Keratinocyte (primary cell): ENCODE data around the gene CPNE4. TPM values are rescaled to one million over a fixed set of nuclear protein-coding genes. Genes with fewer than 3 reads are reported as not detected.

Experiments used
- DNase-seq: peaks from one replicate; pipeline ENCODE4 v3.0.0-alpha.2; 2011; ENCODE audit warnings: low read depth, missing footprints, low spot score
- FAIRE-seq: peaks from 2 replicates; lab custom pipeline; 2011; peaks lifted over from hg19 to GRCh38; lab: Jason Lieb, UNC
- H2AFZ ChIP-seq: 2 replicates; pipeline ENCODE4 v1.6.0; 2012; ENCODE audit warnings: low read length, control low read depth, inconsistent platforms; ENCODE audit not compliant: control insufficient read depth
- H3K27ac ChIP-seq: 2 replicates; pipeline ENCODE4 v1.5.1; 2011; ENCODE audit warnings: low read length; ENCODE audit not compliant: control insufficient read depth, insufficient read depth
- H3K27me3 ChIP-seq: 3 replicates; pipeline ENCODE4 v1.6.0; 2011; ENCODE audit warnings: low read length; ENCODE audit not compliant: control insufficient read depth, insufficient read depth; ENCODE audit errors: extremely low read depth
- H3K36me3 ChIP-seq, 2 experiments: 2 replicates in 1 of 2; 3 replicates in 1 of 2; pipeline ENCODE4 v1.5.1; 2011; ENCODE audit warnings: low read length in 2 of 2, mild to moderate bottlenecking in 1 of 2; ENCODE audit not compliant: control insufficient read depth in 2 of 2, insufficient read depth in 2 of 2; ENCODE audit errors: extremely low read depth in 1 of 2
- H3K4me1 ChIP-seq: 3 replicates; pipeline ENCODE4 v1.5.1; 2011; ENCODE audit warnings: low read length; ENCODE audit not compliant: control insufficient read depth, insufficient read depth; ENCODE audit errors: extremely low read depth
- H3K4me2 ChIP-seq: 3 replicates; pipeline ENCODE4 v1.6.0; 2011; ENCODE audit warnings: low read depth, low read length; ENCODE audit not compliant: control insufficient read depth, insufficient read depth; ENCODE audit errors: extremely low read depth
- H3K4me3 ChIP-seq, 3 experiments: fragments of 200-600 bp in 1 of 3; sonication (generic) in 1 of 3; 2 replicates in 2 of 3; 3 replicates in 1 of 3; pipeline ENCODE4 v1.5.1; 2011 to 2016; ENCODE audit warnings: low read length in 3 of 3, mild to moderate bottlenecking in 3 of 3, control low read depth in 2 of 3, inconsistent platforms in 1 of 3, low read depth in 1 of 3, mixed read lengths in 1 of 3, mixed run types in 1 of 3, moderate library complexity in 1 of 3; ENCODE audit not compliant: control insufficient read depth in 2 of 3, insufficient read depth in 2 of 3; ENCODE audit errors: extremely low read depth in 1 of 3
- H3K79me2 ChIP-seq: 2 replicates; pipeline ENCODE4 v1.6.0; 2012; ENCODE audit warnings: low read length; ENCODE audit not compliant: control insufficient read depth, insufficient read depth
- H3K9ac ChIP-seq: 3 replicates; pipeline ENCODE4 v1.6.0; 2011; ENCODE audit warnings: low read length; ENCODE audit not compliant: control insufficient read depth, insufficient read depth; ENCODE audit errors: extremely low read depth
- H3K9me1 ChIP-seq: 3 replicates; pipeline ENCODE4 v1.6.0; 2011; ENCODE audit warnings: low read length; ENCODE audit not compliant: control insufficient read depth, insufficient read depth; ENCODE audit errors: extremely low read depth
- H3K9me3 ChIP-seq: 2 replicates; pipeline ENCODE4 v1.5.1; 2012; ENCODE audit warnings: low read depth, low read length; ENCODE audit not compliant: control insufficient read depth
- H4K20me1 ChIP-seq: 3 replicates; pipeline ENCODE4 v1.6.0; 2011; ENCODE audit warnings: low read length; ENCODE audit not compliant: control insufficient read depth, insufficient read depth; ENCODE audit errors: extremely low read depth
- EZH2 ChIP-seq: IDR thresholded peaks from one replicate; pipeline ENCODE4 v1.6.1; 2012; ENCODE audit warnings: inconsistent platforms, mild to moderate bottlenecking, low read length, moderate library complexity
- dilution Hi-C: fragments of 300-500 bp; cut with MboI; formaldehyde crosslinking; loops from one replicate; pipeline ENCODE4 v1.7.0; 2020; ENCODE audit warnings: low sequenced_read_pairs; ENCODE audit not compliant: extremely low pct_ligation_motif_present
- polyA plus RNA-seq, 5 experiments: library from polyadenylated mRNA; depleted of rRNA in 3 of 5; stranded (reverse) in 3 of 5; stranded (forward) in 1 of 5; unstranded in 1 of 5; fragments of >200 nt; gene quantifications; 1 replicate in 1 of 5; 2 replicates in 3 of 5; 3 replicates in 1 of 5; pipeline versions ENCODE4 v1.2.1 to v1.2.3, GENCODE V29; 2011 to 2012; ENCODE audit warnings: missing spikeins in 2 of 5, low read depth in 1 of 5, low replicate concordance in 1 of 5
- TF ChIP-seq, protein P1 (sequence below), 3 experiments: IDR thresholded peaks in 1 of 3; conservative IDR thresholded peaks in 1 of 3; optimal IDR thresholded peaks in 1 of 3; 2 replicates in 2 of 3; 3 replicates in 1 of 3; pipeline versions ENCODE3 to v1.5.1; 2011; ENCODE audit warnings: low read length in 3 of 3, mild to moderate bottlenecking in 3 of 3, moderate library complexity in 2 of 3, control low read depth in 1 of 3, inconsistent platforms in 1 of 3; ENCODE audit not compliant: insufficient read depth in 2 of 3; ENCODE audit errors: extremely low read depth in 1 of 3

The CPNE4 gene
- polyA plus RNA-seq, 1 donor (not counting 4 experiments of a cell fraction or from before 2014, with no cell fraction given), result 0.08 TPM

DNA sequence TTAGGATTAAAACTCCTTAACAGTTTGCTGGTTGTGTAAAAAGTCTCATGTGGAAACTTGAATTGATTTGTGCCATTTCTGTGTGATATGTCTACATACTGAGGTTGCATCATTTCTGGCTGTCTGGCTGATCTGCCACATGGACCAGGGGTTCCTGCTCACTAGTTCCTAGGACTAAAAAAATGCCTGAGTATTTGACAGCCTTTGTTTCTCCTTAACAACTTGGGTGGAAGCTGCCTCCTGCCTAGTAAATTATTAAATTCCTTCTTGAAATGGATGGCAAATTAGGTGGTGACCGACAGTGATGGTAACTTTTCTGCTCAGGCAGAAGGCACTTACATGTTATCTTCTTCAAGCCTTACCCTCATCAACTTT, 305.2 kb downstream of the CPNE4 start:
- TF ChIP-seq, protein P1, sequence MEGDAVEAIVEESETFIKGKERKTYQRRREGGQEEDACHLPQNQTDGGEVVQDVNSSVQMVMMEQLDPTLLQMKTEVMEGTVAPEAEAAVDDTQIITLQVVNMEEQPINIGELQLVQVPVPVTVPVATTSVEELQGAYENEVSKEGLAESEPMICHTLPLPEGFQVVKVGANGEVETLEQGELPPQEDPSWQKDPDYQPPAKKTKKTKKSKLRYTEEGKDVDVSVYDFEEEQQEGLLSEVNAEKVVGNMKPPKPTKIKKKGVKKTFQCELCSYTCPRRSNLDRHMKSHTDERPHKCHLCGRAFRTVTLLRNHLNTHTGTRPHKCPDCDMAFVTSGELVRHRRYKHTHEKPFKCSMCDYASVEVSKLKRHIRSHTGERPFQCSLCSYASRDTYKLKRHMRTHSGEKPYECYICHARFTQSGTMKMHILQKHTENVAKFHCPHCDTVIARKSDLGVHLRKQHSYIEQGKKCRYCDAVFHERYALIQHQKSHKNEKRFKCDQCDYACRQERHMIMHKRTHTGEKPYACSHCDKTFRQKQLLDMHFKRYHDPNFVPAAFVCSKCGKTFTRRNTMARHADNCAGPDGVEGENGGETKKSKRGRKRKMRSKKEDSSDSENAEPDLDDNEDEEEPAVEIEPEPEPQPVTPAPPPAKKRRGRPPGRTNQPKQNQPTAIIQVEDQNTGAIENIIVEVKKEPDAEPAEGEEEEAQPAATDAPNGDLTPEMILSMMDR (optimal IDR thresholded peaks at IDR 0.05 in 1 of 3, IDR thresholded peaks at IDR 0.05 in 1 of 3, conservative IDR thresholded peaks at IDR 0.05 in 1 of 3; ENCODE audit: extremely low read depth in 1 of 3, insufficient read depth in 2 of 3, low read length in 3 of 3), result no peak
- TF ChIP-seq EZH2, result no peak
- no peak overlapping the region for H3K4me2 ChIP-seq
- dilution Hi-C loops, result no loop called here
- FAIRE-seq, result no peak
- no peak for DNase-seq
- H3K4me3 ChIP-seq, result no peak overlapping the region
- H3K36me3 ChIP-seq, result no peaks in the 10 kb centered on the region
- H3K9me1 ChIP-seq, result no peaks in the 10 kb centered on the region
- no peaks in the 10 kb centered on the region for H3K4me1 ChIP-seq
- no peak overlapping the region for H3K9ac ChIP-seq
- no peaks in the 10 kb centered on the region for H3K79me2 ChIP-seq
- no peak overlapping the region for H2AFZ ChIP-seq
- no peaks in the 10 kb centered on the region for H3K9me3 ChIP-seq
- peaks cover 4% of the 10 kb centered on the region for H3K27me3 ChIP-seq
- H4K20me1 ChIP-seq, result no peaks in the 10 kb centered on the region
- no peak overlapping the region for H3K27ac ChIP-seq

DNA sequence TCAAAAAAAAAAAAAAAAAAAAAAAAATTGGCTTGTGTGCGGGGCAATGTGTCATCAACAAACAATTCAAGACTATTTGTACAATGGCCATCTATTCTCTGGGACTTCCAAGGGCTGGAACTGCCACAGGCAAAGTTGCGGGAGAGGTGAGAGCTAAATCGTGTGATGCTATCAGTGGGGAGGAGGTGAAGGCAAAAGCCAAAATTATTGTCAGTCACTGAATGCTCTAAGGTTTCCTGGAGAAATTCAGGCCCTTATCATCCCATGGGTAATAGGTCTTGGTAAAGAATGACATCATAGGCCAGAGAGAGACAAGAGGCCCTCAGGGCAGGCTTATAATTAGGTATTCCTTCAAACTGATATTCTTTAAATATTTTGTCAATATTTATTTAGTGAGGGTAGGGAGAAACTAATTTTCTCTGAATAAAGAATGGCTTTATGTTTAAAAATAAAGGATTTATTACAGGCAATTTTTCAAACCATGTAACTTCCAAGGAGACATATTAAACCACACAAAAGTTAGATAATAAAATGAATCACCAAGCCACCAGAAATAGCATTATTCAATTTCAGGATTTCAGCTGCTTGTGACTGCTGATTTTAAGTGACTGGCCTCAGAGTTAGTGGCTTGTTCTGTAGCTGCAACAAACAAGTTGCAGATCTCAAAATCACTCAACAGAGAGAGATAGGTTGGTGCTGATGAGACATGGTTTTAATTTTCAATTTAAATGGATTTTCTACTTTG, 305.7 kb downstream of the CPNE4 start:
- no peak overlapping the region for H3K27ac ChIP-seq
- FAIRE-seq, result no peak
- dilution Hi-C loops, result no loop called here
- H3K9ac ChIP-seq, result no peak overlapping the region
- no peak for DNase-seq
- H3K9me1 ChIP-seq, result no peaks in the 10 kb centered on the region
- H4K20me1 ChIP-seq, result no peaks in the 10 kb centered on the region
- no peak overlapping the region for H3K4me2 ChIP-seq
- H2AFZ ChIP-seq, result no peak overlapping the region
- H3K36me3 ChIP-seq, result no peaks in the 10 kb centered on the region
- H3K4me3 ChIP-seq, result no peak overlapping the region
- no peaks in the 10 kb centered on the region for H3K4me1 ChIP-seq
- H3K79me2 ChIP-seq, result no peaks in the 10 kb centered on the region
- H3K27me3 ChIP-seq, result peaks cover 4% of the 10 kb centered on the region
- no peaks in the 10 kb centered on the region for H3K9me3 ChIP-seq
- TF ChIP-seq, protein P1 (optimal IDR thresholded peaks at IDR 0.05 in 1 of 3, IDR thresholded peaks at IDR 0.05 in 1 of 3, conservative IDR thresholded peaks at IDR 0.05 in 1 of 3; ENCODE audit: extremely low read depth in 1 of 3, insufficient read depth in 2 of 3, low read length in 3 of 3), result no peak
- no peak for TF ChIP-seq EZH2
